RWPE1 (cell line): ENCODE results near the gene MYH14.
"Not testable (repeated sequence)": the region's sequence is repeated elsewhere in the genome, so short reads cannot be mapped to it uniquely, and the experiment has no call there.

Experiments used
- CTCF ChIA-PET: fragments of 350-600 bp; sonication (Branson Sonifier 250); formaldehyde crosslinking; extraction: SDS; loops from one replicate; lab custom pipeline; 2021; lab: Yijun Ruan, JAX
- POLR2A ChIA-PET: fragments of 400-600 bp; formaldehyde crosslinking; extraction: SDS; loops from one replicate; lab custom pipeline; 2020; ENCODE audit warnings: antibody characterized with exemption; ENCODE audit not compliant: low non-redundant PET; lab: Yijun Ruan, JAX
- DNase-seq: peaks from one replicate; pipeline ENCODE4 v3.0.0; 2012; ENCODE audit warnings: low spot score
- H3K27ac ChIP-seq: fragments of 450-650 bp; 2 replicates; pipeline ENCODE4 v1.5.1; 2017
- TF ChIP-seq, protein P1 (sequence below): fragments of 450-650 bp; conservative IDR thresholded peaks from 2 replicates; pipeline ENCODE4 v1.5.1; 2017; ENCODE audit warnings: low read depth, mild to moderate bottlenecking

MYH14 gene

GRCh38 chr19:50327461-50328223 is 124.2 kb downstream of the MYH14 start:
- CTCF ChIA-PET: interaction anchor here (0.6 to 1.0 kb wide), 4 partner anchors 12 to 553 kb away, joined by 3 to 4 read pairs (median 4); no protein-coding TSS in a partner anchor
- POLR2A ChIA-PET: interaction anchor here (0.6 kb wide), 1 partner anchor 14 kb away, joined by 3 read pairs; no protein-coding TSS in a partner anchor

DNA sequence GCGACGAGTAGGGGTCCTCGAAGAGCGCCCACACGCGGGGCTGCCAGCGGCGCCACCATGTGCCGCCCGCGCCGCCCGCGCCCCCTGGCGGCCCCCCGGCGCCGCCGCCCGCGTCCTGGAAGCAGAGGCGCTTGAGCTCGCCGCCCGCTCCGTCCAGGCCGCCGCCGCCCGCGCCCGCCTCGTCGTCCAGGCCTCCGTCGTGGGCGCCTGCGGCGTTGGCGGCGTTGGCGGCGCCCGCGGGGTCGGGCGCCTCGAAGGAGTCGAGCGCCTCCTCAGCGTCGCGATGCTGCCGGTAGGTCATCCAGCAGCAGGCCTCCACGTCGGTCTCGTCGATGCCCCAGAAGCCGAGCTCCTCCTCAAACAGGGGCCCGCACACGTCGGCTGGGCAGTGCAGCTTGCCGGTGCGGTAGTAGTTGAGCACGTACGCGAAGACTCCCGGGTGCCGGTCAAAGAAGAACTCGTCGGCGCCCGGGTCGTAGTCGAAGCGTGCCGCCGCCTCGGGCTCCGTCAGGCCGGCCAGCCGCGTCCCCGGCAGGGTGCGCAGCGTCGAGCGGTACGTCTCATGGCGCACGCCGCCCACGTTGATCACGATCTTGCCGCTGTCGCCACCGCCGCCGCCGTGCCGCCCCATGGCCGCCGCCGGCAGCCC is 124.9 kb downstream of the MYH14 start:
- ChIA-PET CTCF (interaction anchor here (0.6 to 1.0 kb wide), 5 partner anchors 13 to 554 kb away, joined by 3 to 4 read pairs (median 4); no protein-coding TSS in a partner anchor), POLR2A (interaction anchor here (0.6 kb wide), 1 partner anchor 15 kb away, joined by 3 read pairs; no protein-coding TSS in a partner anchor)
- DNase-seq: no peak
- TF ChIP-seq, protein P1, sequence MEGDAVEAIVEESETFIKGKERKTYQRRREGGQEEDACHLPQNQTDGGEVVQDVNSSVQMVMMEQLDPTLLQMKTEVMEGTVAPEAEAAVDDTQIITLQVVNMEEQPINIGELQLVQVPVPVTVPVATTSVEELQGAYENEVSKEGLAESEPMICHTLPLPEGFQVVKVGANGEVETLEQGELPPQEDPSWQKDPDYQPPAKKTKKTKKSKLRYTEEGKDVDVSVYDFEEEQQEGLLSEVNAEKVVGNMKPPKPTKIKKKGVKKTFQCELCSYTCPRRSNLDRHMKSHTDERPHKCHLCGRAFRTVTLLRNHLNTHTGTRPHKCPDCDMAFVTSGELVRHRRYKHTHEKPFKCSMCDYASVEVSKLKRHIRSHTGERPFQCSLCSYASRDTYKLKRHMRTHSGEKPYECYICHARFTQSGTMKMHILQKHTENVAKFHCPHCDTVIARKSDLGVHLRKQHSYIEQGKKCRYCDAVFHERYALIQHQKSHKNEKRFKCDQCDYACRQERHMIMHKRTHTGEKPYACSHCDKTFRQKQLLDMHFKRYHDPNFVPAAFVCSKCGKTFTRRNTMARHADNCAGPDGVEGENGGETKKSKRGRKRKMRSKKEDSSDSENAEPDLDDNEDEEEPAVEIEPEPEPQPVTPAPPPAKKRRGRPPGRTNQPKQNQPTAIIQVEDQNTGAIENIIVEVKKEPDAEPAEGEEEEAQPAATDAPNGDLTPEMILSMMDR: no peak
- no peak overlapping the region for H3K27ac ChIP-seq

More at GRCh38 chr19:50327461-50328223, 124.2 kb downstream of the MYH14 start:
- no peak overlapping the region for H3K27ac ChIP-seq
- DNase-seq: no peak
- TF ChIP-seq, protein P1: no peak

- H3K27ac ChIP-seq: no peak overlapping the region
- no peak for DNase-seq
- TF ChIP-seq, protein P1: no peak
- POLR2A ChIA-PET: no interaction called here
- CTCF ChIA-PET: interaction anchor here (0.9 kb wide), 1 partner anchor 13 kb away, joined by 3 read pairs; no protein-coding TSS in a partner anchor
Measured at GRCh38 chr19:50328873-50329145, 125.4 kb downstream of the MYH14 start.

GRCh38 chr19:50329146-50329925 is 125.9 kb downstream of the MYH14 start, which contains the start of gene KCNC3:
Gene KCNC3, minus strand, starts transcription at chr19:50329377. Its CDS starts 295 bp downstream, at chr19:50329082.
- TF ChIP-seq, protein P1: no peak
- peak; percentile 96 for DNase-seq
- ChIA-PET POLR2A (no interaction called here), CTCF (no interaction called here)
- peak within 1 kb of the TSS; percentile 56 for H3K27ac ChIP-seq

- DNase-seq, CTCF ChIA-PET, POLR2A ChIA-PET: not testable (repeated sequence)
- H3K27ac ChIP-seq: peak overlapping the region; percentile 56
Measured at GRCh38 chr19:50329926-50330294, 126.5 kb downstream of the MYH14 start.

- TF ChIP-seq, protein P1: no peak
- peak; percentile 53 for DNase-seq
- ChIA-PET POLR2A (no interaction called here), CTCF (no interaction called here)
- H3K27ac ChIP-seq: no peak overlapping the region
Measured at GRCh38 chr19:50330365-50331078, 127.1 kb downstream of the MYH14 start.
